Activated CD4-positive, CD25-positive, alpha-beta regulatory T cell treated with anti-CD3 and anti-CD28 coated beads, Interleukin-2, amount 50 U/mL, for 72 hours (primary cell): ENCODE measurements around the gene MAGI2.
"Not testable (repeated sequence)": the region's sequence is repeated elsewhere in the genome, so short reads cannot be mapped to it uniquely, and the experiment has no call there.

Experiments used
- DNase-seq: peaks from one replicate; pipeline ENCODE4 v3.0.0; 2021

MAGI2 gene

DNA sequence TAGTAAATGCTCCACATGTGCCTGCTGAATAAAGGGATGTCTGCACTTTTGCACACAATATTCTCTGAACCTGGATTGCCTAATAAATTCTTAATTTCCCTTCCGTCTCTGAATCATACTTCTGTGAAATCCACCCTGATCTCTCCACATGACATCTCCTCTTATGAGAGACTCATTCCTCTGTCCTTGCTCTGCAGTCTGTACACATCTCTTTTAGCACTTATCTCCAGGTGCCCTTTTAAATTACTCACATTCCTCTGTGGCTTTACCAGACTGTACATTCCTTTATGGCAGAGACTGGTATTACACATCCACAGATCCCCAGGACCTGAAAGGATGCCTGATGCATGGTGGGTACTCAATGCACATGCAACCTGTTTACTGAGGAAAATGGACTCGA, 1127.3 kb downstream of the MAGI2 start:
- DNase-seq, result no peak

DNA sequence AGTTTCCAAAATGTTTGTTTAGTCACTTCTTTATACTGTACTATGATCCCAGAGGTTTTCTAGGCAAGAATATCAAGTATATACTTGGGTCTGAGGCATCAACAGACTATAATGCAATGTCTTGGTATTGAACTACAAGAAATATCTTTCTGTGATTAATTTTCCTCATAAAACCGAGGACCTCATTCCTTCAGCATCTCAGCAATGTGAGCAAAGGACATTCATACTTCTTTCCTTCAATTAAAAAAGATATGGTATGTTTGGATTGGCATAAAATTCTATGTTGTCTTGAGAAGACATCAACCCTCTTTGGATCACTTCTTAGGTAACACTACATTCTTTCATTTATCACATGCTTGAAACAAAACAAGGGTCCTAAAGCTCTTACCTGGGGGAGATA, 1130.3 kb downstream of the MAGI2 start:
- no peak for DNase-seq

GRCh38 chr7:78322231-78322630, 1131.2 kb downstream of the MAGI2 start:
- not testable (repeated sequence) for DNase-seq

GRCh38 chr7:78317371-78317770, 1136.1 kb downstream of the MAGI2 start:
- DNase-seq, result no peak

DNA sequence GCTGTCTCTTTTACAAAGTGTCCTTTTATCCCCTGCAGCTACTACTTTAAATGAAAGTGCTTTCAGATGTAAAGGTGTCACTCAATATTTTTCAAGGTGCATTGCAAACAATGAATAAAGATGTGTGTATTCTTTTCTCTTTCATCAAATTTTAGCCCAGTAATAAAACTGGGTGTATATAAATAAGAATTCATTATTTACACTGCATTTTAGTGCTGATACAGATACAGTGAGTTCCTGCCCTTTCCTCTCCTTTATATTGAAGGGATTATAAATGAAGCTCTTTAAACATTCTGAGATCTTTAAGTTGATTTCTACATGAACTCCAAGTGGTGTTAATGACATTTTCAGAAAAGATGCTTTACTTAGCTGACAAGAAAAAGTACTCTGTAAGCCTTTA, 1137.4 kb downstream of the MAGI2 start:
- no peak for DNase-seq

GRCh38 chr7:78315119-78315518, 1138.3 kb downstream of the MAGI2 start:
- DNase-seq, result no peak

DNA sequence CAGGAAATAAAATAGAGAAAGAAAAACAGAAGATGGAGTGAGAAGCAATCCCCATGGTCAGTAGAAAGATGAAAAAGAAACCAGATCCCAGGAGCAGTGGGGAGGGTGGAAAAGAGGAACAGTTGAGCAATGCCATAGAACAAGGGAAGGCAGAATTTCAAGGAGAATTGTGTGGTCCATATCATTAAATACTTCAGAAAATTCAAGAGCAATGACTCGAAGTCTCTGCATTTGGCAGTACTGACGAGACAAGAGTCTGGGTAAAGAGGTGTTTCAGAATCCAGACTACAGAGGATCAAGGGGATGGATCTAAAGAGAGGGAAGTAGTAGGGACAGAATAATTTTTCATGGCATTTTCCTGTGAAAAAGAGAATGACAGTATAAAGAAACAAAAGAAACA, 1142.3 kb downstream of the MAGI2 start:
- DNase-seq, result no peak

DNA sequence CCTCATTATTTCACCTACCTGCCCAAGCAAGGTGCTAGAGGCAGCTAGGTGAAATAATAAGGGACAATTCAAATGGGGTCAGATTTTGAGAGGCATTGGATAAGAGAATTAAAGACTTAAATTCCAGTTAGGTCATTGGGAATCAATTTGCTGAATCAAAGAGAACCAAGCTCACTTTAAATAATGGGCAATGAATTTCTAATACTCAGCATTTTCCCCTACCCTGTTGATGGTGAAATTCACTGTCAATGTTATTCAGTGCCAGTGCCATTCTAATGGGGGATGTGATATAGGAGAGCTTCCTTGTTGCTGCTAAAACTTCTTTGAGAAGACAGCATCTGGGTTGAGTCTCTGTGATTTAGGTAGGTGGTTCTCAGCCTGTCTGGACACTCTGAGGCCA, 1145.6 kb downstream of the MAGI2 start:
- DNase-seq, result no peak

DNA sequence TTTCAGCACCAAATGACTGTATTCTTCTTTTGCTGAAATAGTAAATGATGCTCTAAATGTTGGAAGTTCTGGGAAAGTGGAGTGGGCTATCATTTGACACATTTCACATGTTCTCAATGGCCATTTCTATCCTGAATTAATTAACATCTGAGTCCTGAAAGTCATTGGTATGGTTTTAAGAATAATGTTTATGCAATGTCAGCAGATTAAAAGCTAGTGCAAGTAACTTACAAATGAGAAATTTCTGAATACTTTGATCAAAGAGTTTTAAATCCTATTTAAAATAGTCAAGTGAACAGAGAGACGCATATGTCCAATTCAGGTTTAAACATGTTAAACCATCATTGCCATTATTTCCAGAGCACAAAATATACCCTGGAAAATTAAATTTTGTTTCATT, 1146.8 kb downstream of the MAGI2 start:
- DNase-seq, result no peak

- no peak for DNase-seq
These were observed 1152.1 kb downstream of the MAGI2 start for GRCh38 chr7:78301407-78301806.

DNA sequence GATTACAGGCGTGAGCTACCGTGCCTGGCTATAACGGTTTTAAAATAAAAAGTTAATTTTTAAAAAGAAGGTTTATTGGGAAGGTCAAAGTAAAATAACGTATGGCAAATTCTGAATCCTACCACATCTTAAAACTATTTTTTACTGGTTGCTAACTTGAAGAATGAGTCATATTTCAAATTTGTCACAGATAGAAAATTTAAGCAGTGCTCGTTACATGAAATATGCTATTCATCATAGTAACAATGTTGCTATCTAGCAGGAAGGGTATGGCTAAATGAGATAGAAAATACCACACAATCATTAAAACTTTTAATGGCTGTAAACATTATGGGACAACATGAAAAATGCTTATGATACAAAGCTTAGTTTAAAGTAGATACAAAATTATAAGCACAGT, 1154.4 kb downstream of the MAGI2 start:
- no peak for DNase-seq

GRCh38 chr7:78296644-78297371, 1156.7 kb downstream of the MAGI2 start:
- no peak for DNase-seq

DNA sequence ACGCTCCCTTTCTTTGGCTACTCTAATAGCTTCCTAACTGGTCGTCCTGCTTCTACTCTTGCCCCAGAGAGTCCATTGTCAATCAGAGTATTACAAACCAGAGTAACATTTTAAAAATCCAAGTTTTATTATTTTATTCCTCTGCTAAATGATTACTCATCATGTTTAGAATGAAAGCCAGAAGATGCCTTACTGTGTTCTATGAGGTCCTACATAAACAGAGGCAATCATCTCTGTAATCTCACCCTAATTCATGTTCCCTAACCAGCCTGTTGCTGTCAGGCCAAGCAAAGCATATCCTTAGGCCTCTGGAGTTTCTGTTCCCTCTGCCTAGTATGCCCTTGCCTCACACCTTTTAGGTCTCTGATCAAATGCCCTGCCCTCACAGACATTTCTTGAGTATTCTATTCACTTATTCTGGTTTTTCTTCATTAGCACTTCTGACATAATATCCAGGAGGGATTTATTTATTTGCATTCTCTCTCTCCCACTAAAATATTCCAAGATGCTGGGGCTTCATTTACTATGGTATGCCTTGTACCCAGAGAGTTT, 1157.3 kb downstream of the MAGI2 start:
- no peak for DNase-seq

DNA sequence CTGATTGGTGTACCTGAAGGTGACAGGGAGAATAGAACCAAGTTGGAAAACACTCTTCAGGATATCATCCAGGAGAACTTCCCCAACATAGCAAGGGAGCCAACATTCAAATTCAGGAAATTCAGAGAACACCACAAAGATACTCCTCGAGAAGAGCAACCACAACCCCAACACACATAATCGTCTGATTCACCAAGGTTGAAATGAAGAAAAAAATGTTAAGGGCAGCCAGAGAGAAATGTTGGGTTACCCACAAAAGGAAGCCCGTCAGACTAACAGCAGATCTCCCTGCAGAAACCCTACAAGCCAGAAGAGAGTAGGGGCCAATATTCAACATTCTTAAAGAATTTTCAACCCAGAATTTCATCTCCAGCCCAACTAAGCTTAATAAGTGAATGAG, 1164.0 kb downstream of the MAGI2 start:
- not testable (repeated sequence) for DNase-seq

- no peak for DNase-seq
These were observed 1168.5 kb downstream of the MAGI2 start for GRCh38 chr7:78284945-78285344.

DNA sequence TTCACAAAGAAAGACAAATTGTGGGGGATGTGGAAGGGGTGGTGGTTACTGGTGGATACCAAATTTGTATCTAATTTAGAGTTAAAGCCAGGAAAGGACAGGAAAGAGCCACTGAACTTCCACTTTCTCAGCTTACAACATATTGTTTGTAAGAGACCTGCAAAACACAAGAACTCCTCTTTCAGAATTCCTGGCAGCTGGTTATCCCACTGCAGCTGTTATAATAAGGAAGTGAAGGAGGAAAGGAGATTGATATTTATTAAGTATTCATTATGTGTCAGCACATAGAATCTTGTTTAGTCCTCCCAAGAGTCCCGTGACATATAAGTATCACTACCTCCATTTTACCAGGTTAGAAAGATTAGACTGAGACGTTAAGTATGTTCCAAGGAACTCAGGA, 1173.2 kb downstream of the MAGI2 start:
- no peak for DNase-seq

DNA sequence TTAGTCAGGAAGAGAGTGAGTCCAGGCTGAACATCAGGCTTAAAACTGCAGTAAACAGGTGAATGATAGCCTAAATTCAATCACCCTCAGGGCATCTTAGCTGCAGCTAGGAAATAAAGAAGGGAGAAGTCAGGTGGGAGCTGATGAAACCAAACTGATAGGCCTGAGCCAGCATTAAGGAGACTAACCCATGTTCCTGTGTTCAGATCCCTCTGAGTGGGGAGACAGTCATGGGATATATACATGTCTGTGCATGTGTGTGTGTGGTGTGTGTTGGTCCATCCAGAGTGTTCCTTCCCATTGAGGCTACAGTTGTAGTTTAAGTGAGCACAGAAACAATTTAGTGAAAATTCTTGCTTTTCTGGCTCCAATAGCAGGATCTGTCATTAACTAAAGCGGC, 1174.0 kb downstream of the MAGI2 start:
- no peak for DNase-seq

DNA sequence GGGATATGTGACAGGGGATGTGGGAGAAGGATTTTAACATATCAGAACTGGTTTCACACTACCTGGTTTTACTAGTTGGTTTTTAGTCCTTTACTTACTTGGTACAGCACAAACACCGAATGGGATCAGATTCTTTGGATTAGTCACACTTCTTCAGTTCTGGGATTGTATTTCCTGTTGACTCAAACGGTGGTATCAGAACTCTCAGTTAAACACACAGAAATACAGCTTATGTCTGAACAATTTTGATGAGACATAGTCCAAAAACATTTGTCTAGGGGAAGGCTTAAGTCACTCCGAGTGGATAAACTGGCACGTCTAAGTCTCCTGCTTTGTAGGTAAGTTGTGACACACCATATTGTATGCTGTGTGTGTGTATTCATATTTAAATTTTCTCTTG, 1174.4 kb downstream of the MAGI2 start:
- DNase-seq, result no peak

DNA sequence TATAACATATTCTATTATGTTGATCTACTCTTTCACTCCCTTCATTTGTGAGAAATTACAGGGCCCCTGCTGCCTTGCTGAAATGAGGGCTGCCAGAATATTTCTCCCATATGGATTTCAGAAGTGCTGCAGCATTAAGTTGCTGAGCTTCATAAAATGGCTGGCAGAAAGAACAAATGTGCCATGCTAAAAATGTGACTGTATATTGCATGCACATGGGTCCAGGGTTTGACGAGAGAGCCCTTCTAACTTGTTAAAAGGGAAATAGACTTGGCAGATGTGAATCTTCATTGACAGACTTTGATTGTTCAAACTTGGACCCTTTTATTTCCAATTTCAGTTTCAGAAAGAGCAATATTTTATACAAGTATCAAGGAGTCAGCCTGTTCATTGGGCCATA, 1186.3 kb downstream of the MAGI2 start:
- DNase-seq, result no peak

DNA sequence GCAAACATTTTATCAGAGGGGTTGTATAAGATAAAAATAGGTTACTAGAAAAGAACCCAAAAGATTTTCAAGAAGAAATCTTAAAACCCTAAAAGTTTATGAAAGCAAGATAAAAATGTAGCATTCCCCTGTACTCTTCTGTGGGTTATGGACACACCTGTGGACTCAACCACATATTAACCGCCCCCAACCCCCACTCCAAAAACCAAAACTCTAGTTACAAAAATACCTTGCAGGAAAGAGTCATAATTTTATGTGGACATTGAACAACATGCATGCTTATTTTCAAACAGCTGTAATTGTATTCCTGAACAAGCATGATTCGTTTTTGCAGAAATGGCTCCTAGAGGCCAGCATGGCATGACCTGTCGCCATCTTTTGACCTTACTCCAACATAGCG, 1188.0 kb downstream of the MAGI2 start:
- no peak for DNase-seq

DNA sequence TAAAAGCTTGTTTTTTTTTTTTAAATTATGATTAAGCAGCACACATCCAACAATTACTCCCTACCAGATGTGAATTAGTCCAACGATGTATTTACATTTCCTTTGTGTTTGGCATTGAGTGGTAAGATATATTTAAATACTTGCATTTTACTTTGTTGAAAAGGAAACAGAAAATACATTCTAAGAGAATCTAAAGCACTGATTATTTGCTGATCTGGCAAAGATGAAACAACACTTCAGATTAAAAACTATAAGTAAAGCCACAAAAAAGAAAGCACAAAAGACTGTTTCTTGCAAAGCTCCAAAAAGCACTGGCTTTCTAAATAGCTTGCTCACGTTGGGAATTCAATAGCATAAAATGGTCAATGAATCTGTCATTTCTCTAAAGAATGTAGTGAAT, 1188.4 kb downstream of the MAGI2 start:
- no peak for DNase-seq

DNA sequence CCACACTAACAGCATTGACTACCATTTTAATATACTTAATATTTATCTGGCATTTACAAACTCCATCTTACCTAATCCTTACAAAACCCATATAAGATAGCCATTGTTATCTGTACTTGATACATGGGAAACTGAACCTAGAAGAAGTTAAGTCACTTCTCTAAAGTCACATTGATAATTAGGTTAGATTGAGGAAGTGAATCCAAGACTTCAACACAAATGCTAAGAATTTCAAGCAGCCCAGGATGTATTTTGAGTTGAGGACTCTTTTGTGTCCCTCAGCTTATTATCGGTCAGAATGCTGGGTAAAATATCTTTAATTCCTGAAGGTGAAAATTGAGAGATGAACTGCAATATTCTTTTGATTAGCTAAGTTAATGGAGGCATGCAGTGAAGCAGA, 1189.4 kb downstream of the MAGI2 start:
- DNase-seq, result no peak

- DNase-seq, result no peak
These were observed 1191.7 kb downstream of the MAGI2 start for GRCh38 chr7:78261739-78262138.

DNA sequence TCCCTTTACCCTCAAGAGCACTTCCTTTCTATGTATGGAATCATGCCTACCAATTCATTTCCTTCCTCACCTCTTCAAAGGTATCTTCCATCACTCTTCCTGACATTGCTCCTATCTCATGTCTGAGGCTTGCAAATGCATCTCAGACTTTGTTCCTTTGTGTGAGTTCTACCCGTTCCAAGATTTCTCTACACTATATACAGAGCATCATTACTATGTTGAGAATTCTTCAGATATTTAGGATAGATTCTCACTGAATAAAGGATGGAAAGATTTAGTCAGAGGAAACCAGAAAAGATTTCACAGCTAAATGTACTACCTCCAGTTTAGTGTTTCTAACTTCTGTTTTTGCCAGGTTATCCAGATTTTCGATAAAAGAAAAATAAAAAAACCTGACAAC, 1192.2 kb downstream of the MAGI2 start:
- DNase-seq, result no peak

DNA sequence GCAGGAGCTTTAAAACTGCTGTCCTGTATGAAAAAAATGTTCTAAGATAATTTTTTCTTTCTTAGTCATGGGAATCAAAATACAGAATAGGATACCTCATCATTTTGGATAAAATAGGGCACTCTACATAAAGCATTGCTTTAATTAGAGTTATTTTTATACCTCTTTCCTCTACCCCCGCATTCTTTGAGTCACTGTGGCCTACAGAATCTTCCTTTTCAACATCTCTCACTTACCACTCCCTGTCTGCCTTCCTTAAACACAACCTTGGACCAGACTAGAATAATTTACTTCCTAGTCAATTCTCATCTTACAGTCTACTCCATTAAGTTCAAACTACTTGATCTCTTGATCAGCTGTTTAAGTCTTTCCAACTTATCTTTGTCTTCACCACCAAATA, 1192.6 kb downstream of the MAGI2 start:
- no peak for DNase-seq
